C4-2B (cell line): Measurements from ENCODE around the gene TLX2.

Experiments
- CTCF ChIP-seq: fragments of 450-650 bp; conservative IDR thresholded peaks from 2 replicates; pipeline ENCODE4 v1.5.1; 2017; ENCODE audit warnings: mild to moderate bottlenecking
- ZFX ChIP-seq: fragments of 450-650 bp; IDR thresholded peaks from 2 replicates; pipeline ENCODE4 v1.6.1; 2017

- TF ChIP-seq CTCF (no peak), ZFX (no peak)
Observed at GRCh38 chr2:74534411-74534810, 20.2 kb downstream of the TLX2 start.
